Subcutaneous abdominal adipose tissue (tissue), 5 donors: ENCODE measurements around the gene LSAMP.

Source experiments
- H3K27ac ChIP-seq: one replicate; pipeline ENCODE4 v1.7.0; 2013; ENCODE audit warnings: low read depth, mild to moderate bottlenecking, inconsistent platforms, low read length, moderate library complexity
- H3K27me3 ChIP-seq, 5 donors: one replicate each; pipeline ENCODE4 v1.7.0; 2013; ENCODE audit warnings: low read length in 5 of 5, inconsistent platforms in 1 of 5; ENCODE audit not compliant: control insufficient read depth in 5 of 5, insufficient read depth in 4 of 5
- H3K36me3 ChIP-seq, 5 donors: one replicate each; pipeline ENCODE4 v1.7.0; 2013; ENCODE audit warnings: low read length in 5 of 5; ENCODE audit not compliant: control insufficient read depth in 5 of 5, insufficient read depth in 5 of 5
- H3K4me1 ChIP-seq, 5 donors: one replicate each; pipeline ENCODE4 v1.7.0; 2013; ENCODE audit warnings: low read length in 5 of 5, mild to moderate bottlenecking in 3 of 5, moderate library complexity in 1 of 5; ENCODE audit not compliant: control insufficient read depth in 5 of 5, insufficient read depth in 5 of 5
- H3K4me3 ChIP-seq, 5 donors: one replicate each; pipeline ENCODE4 v1.7.0; 2013; ENCODE audit warnings: low read length in 5 of 5, low read depth in 1 of 5
- H3K9ac ChIP-seq, 5 donors: one replicate each; pipeline ENCODE4 v1.7.0; 2013; ENCODE audit warnings: low read length in 5 of 5, mild to moderate bottlenecking in 4 of 5, moderate library complexity in 3 of 5
- H3K9me3 ChIP-seq, 5 donors: one replicate each; pipeline ENCODE4 v1.7.0; 2013; ENCODE audit warnings: low read length in 5 of 5; ENCODE audit not compliant: control insufficient read depth in 5 of 5
- donor health status: healthy.
- donor health status: healthy.
- donor health status: healthy.
- donor health status: healthy.
- donor health status: healthy.

The LSAMP gene

GRCh38 chr3:116445311-116445841 lies at the start of gene LSAMP:
Gene LSAMP, minus strand, starts transcription at chr3:116445487.
- Histone ChIP-seq H3K36me3 (no peaks in the 10 kb centered on the region), H3K27ac (no peak within 1 kb of the TSS), H3K4me3 (peak within 1 kb of the TSS; percentile 6 to 54 (median 52)), H3K4me1 (peaks cover 0 to 7% (median 0%) of the 10 kb centered on the region in 5 donors), H3K9ac (no peak within 1 kb of the TSS), H3K9me3 (no peaks in the 10 kb centered on the region), H3K27me3 (peaks cover 0 to 10% (median 6%) of the 10 kb centered on the region in 5 donors)

- Histone ChIP-seq H3K9me3 (peaks cover 0 to 2% (median 0%) of the 10 kb centered on the region in 5 donors), H3K9ac (no peak overlapping the region), H3K36me3 (no peaks in the 10 kb centered on the region)
Observed at GRCh38 chr3:116492379-116492778, 47.1 kb upstream of the LSAMP start.

GRCh38 chr3:116483135-116483534 lies 37.8 kb upstream of the LSAMP start:
- Histone ChIP-seq H3K36me3 (no peaks in the 10 kb centered on the region), H3K27ac (no peak overlapping the region), H3K9me3 (peaks cover 0 to 14% (median 6%) of the 10 kb centered on the region in 5 donors), H3K27me3 (no peaks in the 10 kb centered on the region), H3K4me1 (no peaks in the 10 kb centered on the region), H3K9ac (no peak overlapping the region), H3K4me3 (no peak overlapping the region)

More at GRCh38 chr3:116492379-116492778, 47.1 kb upstream of the LSAMP start:
- no peak overlapping the region for H3K27ac ChIP-seq
- H3K4me3 ChIP-seq, result no peak overlapping the region
- H3K27me3 ChIP-seq, result no peaks in the 10 kb centered on the region
- no peaks in the 10 kb centered on the region for H3K4me1 ChIP-seq

- Histone ChIP-seq H3K36me3 (no peaks in the 10 kb centered on the region), H3K9me3 (peaks cover 0 to 14% (median 2%) of the 10 kb centered on the region in 5 donors), H3K27me3 (no peaks in the 10 kb centered on the region), H3K9ac (no peak overlapping the region), H3K4me1 (peaks cover 0 to 4% (median 0%) of the 10 kb centered on the region in 5 donors), H3K27ac (no peak overlapping the region), H3K4me3 (no peak overlapping the region)
Observed at GRCh38 chr3:116476691-116477090, 31.4 kb upstream of the LSAMP start.

GRCh38 chr3:116474801-116475200 lies 29.5 kb upstream of the LSAMP start:
- Histone ChIP-seq H3K4me3 (no peak overlapping the region), H3K4me1 (peaks cover 0 to 4% (median 0%) of the 10 kb centered on the region in 5 donors), H3K9ac (no peak overlapping the region), H3K9me3 (peaks cover 0 to 9% (median 2%) of the 10 kb centered on the region in 5 donors), H3K27ac (no peak overlapping the region), H3K27me3 (no peaks in the 10 kb centered on the region), H3K36me3 (no peaks in the 10 kb centered on the region)

GRCh38 chr3:116474032-116474780 lies 28.9 kb upstream of the LSAMP start:
- Histone ChIP-seq H3K4me3 (no peak overlapping the region), H3K4me1 (peaks cover 0 to 4% (median 0%) of the 10 kb centered on the region in 5 donors), H3K9me3 (peaks cover 0 to 7% (median 2%) of the 10 kb centered on the region in 5 donors), H3K27ac (no peak overlapping the region), H3K36me3 (no peaks in the 10 kb centered on the region), H3K27me3 (no peaks in the 10 kb centered on the region), H3K9ac (no peak overlapping the region)

- peaks cover 0 to 4% (median 0%) of the 10 kb centered on the region in 5 donors for H3K4me1 ChIP-seq
- H3K9me3 ChIP-seq, result peaks cover 0 to 1% (median 0%) of the 10 kb centered on the region in 5 donors
- H3K36me3 ChIP-seq, result no peaks in the 10 kb centered on the region
- no peak overlapping the region for H3K27ac ChIP-seq
- H3K27me3 ChIP-seq, result no peaks in the 10 kb centered on the region
- H3K9ac ChIP-seq, result no peak overlapping the region
- H3K4me3 ChIP-seq, result no peak overlapping the region
Observed at GRCh38 chr3:116473602-116474001, 28.3 kb upstream of the LSAMP start.

- H3K27me3 ChIP-seq, result no peaks in the 10 kb centered on the region
- no peaks in the 10 kb centered on the region for H3K36me3 ChIP-seq
- no peak overlapping the region for H3K4me3 ChIP-seq
- H3K4me1 ChIP-seq, result peaks cover 0 to 4% (median 0%) of the 10 kb centered on the region in 5 donors
- no peak overlapping the region for H3K9ac ChIP-seq
- no peak overlapping the region for H3K27ac ChIP-seq
- H3K9me3 ChIP-seq, result no peaks in the 10 kb centered on the region
Observed at GRCh38 chr3:116470605-116471197, 25.4 kb upstream of the LSAMP start.

GRCh38 chr3:116469546-116469945 lies 24.3 kb upstream of the LSAMP start:
- Histone ChIP-seq H3K9me3 (no peaks in the 10 kb centered on the region), H3K9ac (no peak overlapping the region), H3K4me1 (peaks cover 0 to 4% (median 0%) of the 10 kb centered on the region in 5 donors), H3K36me3 (no peaks in the 10 kb centered on the region), H3K4me3 (no peak overlapping the region), H3K27ac (no peak overlapping the region), H3K27me3 (no peaks in the 10 kb centered on the region)

GRCh38 chr3:116464276-116464798 lies 19.1 kb upstream of the LSAMP start:
- no peaks in the 10 kb centered on the region for H3K4me1 ChIP-seq

More at GRCh38 chr3:116464276-116464798, 19.1 kb upstream of the LSAMP start:
- no peaks in the 10 kb centered on the region for H3K9me3 ChIP-seq
- H3K36me3 ChIP-seq, result no peaks in the 10 kb centered on the region
- H3K4me3 ChIP-seq, result no peak overlapping the region
- no peak overlapping the region for H3K9ac ChIP-seq
- no peaks in the 10 kb centered on the region for H3K27me3 ChIP-seq
- no peak overlapping the region for H3K27ac ChIP-seq
